Gastrocnemius medialis (tissue), 4 donors: ENCODE data around the gene KIF26B. TPM values are rescaled to one million over a fixed set of nuclear protein-coding genes. Genes with fewer than 3 reads are reported as not detected.

Source experiments
- ATAC-seq, 2 donors: fragments of 150-250 bp; one replicate each; pipeline ENCODE4 v1.9.1; 2016
- DNase-seq, 2 donors: peaks; one replicate each; pipeline ENCODE4 v3.0.0-alpha.2; 2019
- H3K27ac ChIP-seq, 4 donors: fragments of 200-600 bp; sonication (generic); 1 replicate in 1 of 4; 2 replicates in 3 of 4; pipeline ENCODE4 v1.5.1; 2016 to 2018; ENCODE audit warnings: mild to moderate bottlenecking in 2 of 4, moderate library complexity in 1 of 4
- H3K27me3 ChIP-seq, 3 donors: fragments of 200-600 bp; sonication (generic) in 2 of 3; 1 replicate in 1 of 3; 2 replicates in 2 of 3; pipeline versions ENCODE4 v1.5.1 to v1.6.0; 2016 to 2019; ENCODE audit warnings: mild to moderate bottlenecking in 1 of 3, moderate library complexity in 1 of 3
- H3K36me3 ChIP-seq, 2 donors: fragments of 200-600 bp; sonication (generic) in 1 of 2; one replicate each; pipeline ENCODE4 v1.5.1; 2017 to 2018
- H3K4me1 ChIP-seq, 2 donors: fragments of 200-600 bp; sonication (generic) in 1 of 2; one replicate each; pipeline ENCODE4 v1.5.1; 2016 to 2017; ENCODE audit warnings: mild to moderate bottlenecking in 2 of 2
- H3K4me3 ChIP-seq, 4 donors: fragments of 200-600 bp; sonication (generic) in 3 of 4; 1 replicate in 1 of 4; 2 replicates in 3 of 4; pipeline ENCODE4 v1.5.1; 2016 to 2019; ENCODE audit warnings: mild to moderate bottlenecking in 2 of 4
- H3K9me3 ChIP-seq, 3 donors: fragments of 200-600 bp; sonication (generic) in 2 of 3; 1 replicate in 1 of 3; 2 replicates in 2 of 3; pipeline ENCODE4 v1.5.1; 2016 to 2019
- CTCF ChIP-seq, 5 experiments: fragments of 450-650 bp in 3 of 5; fragments of 200-600 bp in 2 of 5; sonication (generic) in 2 of 5; IDR thresholded peaks in 4 of 5; conservative IDR thresholded peaks in 1 of 5; 1 replicate in 4 of 5; 2 replicates in 1 of 5; pipeline ENCODE4 v1.5.1; 2016 to 2019; ENCODE audit warnings: antibody characterized with exemption in 5 of 5, mild to moderate bottlenecking in 3 of 5, moderate library complexity in 3 of 5
- POLR2A ChIP-seq, 2 donors: fragments of 450-650 bp; IDR thresholded peaks; one replicate each; pipeline ENCODE4 v1.6.1; 2017; ENCODE audit warnings: antibody characterized with exemption in 2 of 2, mild to moderate bottlenecking in 2 of 2, moderate library complexity in 2 of 2
- in situ Hi-C, 4 donors: fragments of 200-750 bp; cut with MboI; loops; one replicate each; pipeline versions ENCODE4 v1.15.0 to v1.8.0; 2017; ENCODE audit warnings: low sequenced_read_pairs in 4 of 4
- intact Hi-C: fragments of 100-400 bp; cut with DNase I; formaldehyde crosslinking; loops from one replicate; pipeline ENCODE4 v1.15.1; 2023; ENCODE audit warnings: low total_unique reads
- total RNA-seq, 4 donors: library from RNA; depleted of rRNA; stranded (reverse); fragments of >200 nt; gene quantifications; one replicate each; pipeline versions ENCODE4 v1.1.0 to v1.2.3, GENCODE V29; 2016

Gene KIF26B
- total RNA-seq, 4 donors from 2014 or later = 0.02 to 0.20 (median 0.10) TPM; not detected in 1

GRCh38 chr1:245133995-245134715 is 20.6 kb upstream of the KIF26B start:
- Histone ChIP-seq H3K9me3 (no peaks in the 10 kb centered on the region), H3K27ac (no peak overlapping the region), H3K4me1 (no peaks in the 10 kb centered on the region), H3K4me3 (no peak overlapping the region), H3K36me3 (no peaks in the 10 kb centered on the region), H3K27me3 (peaks cover 0 to 23% (median 19%) of the 10 kb centered on the region in 3 donors)
- TF ChIP-seq POLR2A (IDR thresholded peaks at IDR 0.05) (no peak), CTCF (IDR thresholded peaks at IDR 0.05 in 4 of 5, conservative IDR thresholded peaks at IDR 0.05 in 1 of 5) (no peak)
- intact Hi-C loops = no loop called here
- in situ Hi-C loops = no loop called here
- ATAC-seq = no peak
- no peak for DNase-seq

GRCh38 chr1:245142171-245142798 is 12.5 kb upstream of the KIF26B start:
- no peaks in the 10 kb centered on the region for H3K9me3 ChIP-seq
- intact Hi-C loops (no loop called here), in situ Hi-C loops (no loop called here)

GRCh38 chr1:245142976-245143375 is 11.8 kb upstream of the KIF26B start:
- in situ Hi-C loops = no loop called here
- intact Hi-C loops = no loop called here
- no peak for ATAC-seq

More at GRCh38 chr1:245142171-245142798, 12.5 kb upstream of the KIF26B start:
- H3K4me1 ChIP-seq = no peaks in the 10 kb centered on the region
- peaks cover 0 to 1% (median 0%) of the 10 kb centered on the region in 3 donors for H3K27me3 ChIP-seq
- H3K27ac ChIP-seq = no peak overlapping the region
- ATAC-seq (no peak), DNase-seq (no peak)
- H3K4me3 ChIP-seq = no peak overlapping the region
- H3K36me3 ChIP-seq = no peaks in the 10 kb centered on the region
- TF ChIP-seq CTCF (IDR thresholded peaks at IDR 0.05 in 4 of 5, conservative IDR thresholded peaks at IDR 0.05 in 1 of 5) (no peak), POLR2A (IDR thresholded peaks at IDR 0.05) (no peak)

GRCh38 chr1:245143849-245144248 is 10.9 kb upstream of the KIF26B start:
- in situ Hi-C loops = no loop called here
- H3K36me3 ChIP-seq = no peaks in the 10 kb centered on the region
- ATAC-seq = no peak
- DNase-seq = no peak
- intact Hi-C loops = no loop called here
- H3K27ac ChIP-seq = no peak overlapping the region
- H3K9me3 ChIP-seq = no peaks in the 10 kb centered on the region
- no peaks in the 10 kb centered on the region for H3K4me1 ChIP-seq
- TF ChIP-seq CTCF (IDR thresholded peaks at IDR 0.05 in 4 of 5, conservative IDR thresholded peaks at IDR 0.05 in 1 of 5) = no peak
- no peak for TF ChIP-seq POLR2A (IDR thresholded peaks at IDR 0.05)
- no peak overlapping the region for H3K4me3 ChIP-seq
- no peaks in the 10 kb centered on the region for H3K27me3 ChIP-seq

More at GRCh38 chr1:245142976-245143375, 11.8 kb upstream of the KIF26B start:
- H3K4me3 ChIP-seq = no peak overlapping the region
- no peaks in the 10 kb centered on the region for H3K36me3 ChIP-seq
- no peak for DNase-seq
- no peak overlapping the region for H3K27ac ChIP-seq
- TF ChIP-seq CTCF (IDR thresholded peaks at IDR 0.05 in 4 of 5, conservative IDR thresholded peaks at IDR 0.05 in 1 of 5) (no peak), POLR2A (IDR thresholded peaks at IDR 0.05) (no peak)
- H3K4me1 ChIP-seq = no peaks in the 10 kb centered on the region
- no peaks in the 10 kb centered on the region for H3K9me3 ChIP-seq
- no peaks in the 10 kb centered on the region for H3K27me3 ChIP-seq
